Hepatocyte (in vitro differentiated cells): ENCODE measurements around the gene LDAH. TPM values are rescaled to one million over a fixed set of nuclear protein-coding genes. Genes with fewer than 3 reads are reported as not detected.

Experiments
- DNase-seq: peaks from one replicate; pipeline ENCODE4 v3.0.0-alpha.2; 2016; ENCODE audit warnings: low spot score
- H2AFZ ChIP-seq: fragments of 200-600 bp; sonication (generic); 2 replicates; pipeline ENCODE4 v1.6.0; 2016; ENCODE audit warnings: antibody characterized with exemption, mild to moderate bottlenecking
- H3K27ac ChIP-seq: fragments of 200-600 bp; sonication (generic); 2 replicates; pipeline ENCODE4 v1.5.1; 2016; ENCODE audit warnings: mild to moderate bottlenecking
- H3K27me3 ChIP-seq: fragments of 200-600 bp; sonication (generic); 2 replicates; pipeline ENCODE4 v1.6.1; 2016
- H3K36me3 ChIP-seq: fragments of 200-600 bp; sonication (generic); replicated peaks from 2 replicates; pipeline ENCODE4 v1.5.1; 2016; ENCODE audit warnings: low read depth; ENCODE audit not compliant: insufficient read depth
- H3K4me1 ChIP-seq: fragments of 200-600 bp; sonication (generic); 2 replicates; pipeline ENCODE4 v1.5.1; 2016; ENCODE audit warnings: mild to moderate bottlenecking, moderate library complexity; ENCODE audit not compliant: insufficient read depth
- H3K4me2 ChIP-seq: fragments of 200-600 bp; sonication (generic); 2 replicates; pipeline ENCODE4 v1.6.0; 2016
- H3K4me3 ChIP-seq: fragments of 200-600 bp; sonication (generic); 2 replicates; pipeline ENCODE4 v1.5.1; 2016; ENCODE audit warnings: mild to moderate bottlenecking
- H3K79me2 ChIP-seq: fragments of 200-600 bp; sonication (generic); 2 replicates; pipeline ENCODE4 v1.6.0; 2017; ENCODE audit warnings: mild to moderate bottlenecking
- H3K9me2 ChIP-seq: fragments of 200-600 bp; sonication (generic); replicated peaks from 2 replicates; pipeline ENCODE4 v1.6.0; 2017; ENCODE audit warnings: mild to moderate bottlenecking; ENCODE audit not compliant: insufficient read depth
- H3K9me3 ChIP-seq: fragments of 200-600 bp; sonication (generic); 2 replicates; pipeline ENCODE4 v1.5.1; 2016; ENCODE audit warnings: low read depth, mild to moderate bottlenecking
- H4K20me1 ChIP-seq: fragments of 200-600 bp; sonication (generic); 2 replicates; pipeline ENCODE4 v1.6.0; 2016; ENCODE audit warnings: mild to moderate bottlenecking; ENCODE audit not compliant: insufficient read depth, poor library complexity, severe bottlenecking
- CTCF ChIP-seq: fragments of 200-600 bp; sonication (generic); IDR thresholded peaks from 2 replicates; pipeline ENCODE4 v1.5.1; 2016; ENCODE audit warnings: antibody characterized with exemption, mild to moderate bottlenecking; ENCODE audit not compliant: poor library complexity
- EZH2 ChIP-seq: fragments of 200-600 bp; sonication (generic); IDR thresholded peaks from 2 replicates; pipeline ENCODE4 v1.6.1; 2016; ENCODE audit warnings: antibody characterized with exemption, mild to moderate bottlenecking, borderline replicate concordance
- EZH2phosphoT487 ChIP-seq: fragments of 200-600 bp; sonication (generic); IDR thresholded peaks from one replicate; pipeline ENCODE4 v1.6.1; 2018; ENCODE audit warnings: antibody characterized with exemption, mild to moderate bottlenecking, low read depth, moderate library complexity; ENCODE audit not compliant: unreplicated experiment, severe bottlenecking
- WGBS: methylation state at CpG from one replicate; pipeline ENCODE4 v1.1.6; 2016; ENCODE audit warnings: low lambda C conversion rate; ENCODE audit errors: missing lambda C conversion rate; 5-methylcytosine and 5-hydroxymethylcytosine counted together
- polyA plus RNA-seq: library from polyadenylated mRNA; unstranded; fragments of >200 nt; fragmentation: Nextera tagmentation; extraction: Ambion mirVana; gene quantifications from 2 replicates; pipeline ENCODE4 v1.2.1, GENCODE V29; 2016
- total RNA-seq: library from RNA; depleted of rRNA; stranded (reverse); fragments of >200 nt; gene quantifications from 2 replicates; pipeline ENCODE4 v1.2.3, GENCODE V29; 2014

Gene LDAH
- total and polyA plus RNA-seq, 2 experiments from 2014 or later, result 15.2 to 27.8 TPM

DNA sequence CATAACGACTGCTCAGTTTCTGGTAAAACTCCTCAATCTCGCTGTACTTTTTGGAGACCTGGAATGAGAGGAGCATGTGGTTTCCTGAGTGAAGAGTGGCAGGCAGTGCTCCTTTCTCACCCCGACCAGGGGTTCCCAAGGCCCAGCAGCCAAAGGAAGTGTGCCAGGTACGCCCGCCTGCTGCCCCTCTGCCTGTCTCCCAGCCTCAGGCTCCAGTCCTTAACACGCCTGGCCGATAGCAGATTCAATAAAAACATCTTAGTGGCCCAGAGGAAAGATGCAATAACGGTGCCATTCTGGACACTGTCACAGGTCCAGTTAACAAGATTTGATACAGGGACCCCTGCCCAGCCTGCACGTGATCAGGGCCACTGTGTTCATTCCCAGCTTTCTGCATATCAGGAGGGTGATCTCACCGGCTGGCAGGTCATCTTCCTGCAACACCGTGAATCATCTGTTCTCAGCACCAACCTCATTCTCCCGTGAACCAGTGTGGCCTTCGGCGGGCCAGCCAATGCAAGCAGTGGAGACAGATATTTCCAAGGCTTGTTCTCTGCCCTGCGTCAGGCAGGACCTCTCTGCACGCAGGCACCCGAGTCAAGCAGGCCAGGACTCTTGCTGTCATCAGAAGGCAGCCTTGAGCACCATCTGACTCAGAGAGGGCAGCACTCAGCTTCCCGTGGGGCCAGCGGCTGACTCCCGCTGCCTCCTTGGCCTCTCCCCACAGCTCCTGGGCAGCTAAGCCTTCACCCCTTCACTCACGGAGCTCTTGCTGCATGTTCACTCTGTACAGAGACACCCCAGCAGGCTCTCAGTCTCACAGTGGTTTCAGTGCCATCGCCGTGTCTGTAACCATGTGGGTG lies 181.5 kb downstream of the LDAH start:
- Histone ChIP-seq H3K4me2 (no peak overlapping the region), H3K9me2 (no peaks in the 10 kb centered on the region), H2AFZ (no peak overlapping the region), H3K27me3 (no peaks in the 10 kb centered on the region), H3K79me2 (no peaks in the 10 kb centered on the region), H3K36me3 (no peaks in the 10 kb centered on the region), H4K20me1 (no peaks in the 10 kb centered on the region), H3K4me1 (no peaks in the 10 kb centered on the region), H3K27ac (no peak overlapping the region), H3K9me3 (no peaks in the 10 kb centered on the region), H3K4me3 (no peak overlapping the region)
- WGBS, result 88% methylated on average over 23 of the region's 23 CpGs
- no peak for DNase-seq
- TF ChIP-seq EZH2 (no peak), CTCF (no peak), EZH2phosphoT487 (no peak)

DNA sequence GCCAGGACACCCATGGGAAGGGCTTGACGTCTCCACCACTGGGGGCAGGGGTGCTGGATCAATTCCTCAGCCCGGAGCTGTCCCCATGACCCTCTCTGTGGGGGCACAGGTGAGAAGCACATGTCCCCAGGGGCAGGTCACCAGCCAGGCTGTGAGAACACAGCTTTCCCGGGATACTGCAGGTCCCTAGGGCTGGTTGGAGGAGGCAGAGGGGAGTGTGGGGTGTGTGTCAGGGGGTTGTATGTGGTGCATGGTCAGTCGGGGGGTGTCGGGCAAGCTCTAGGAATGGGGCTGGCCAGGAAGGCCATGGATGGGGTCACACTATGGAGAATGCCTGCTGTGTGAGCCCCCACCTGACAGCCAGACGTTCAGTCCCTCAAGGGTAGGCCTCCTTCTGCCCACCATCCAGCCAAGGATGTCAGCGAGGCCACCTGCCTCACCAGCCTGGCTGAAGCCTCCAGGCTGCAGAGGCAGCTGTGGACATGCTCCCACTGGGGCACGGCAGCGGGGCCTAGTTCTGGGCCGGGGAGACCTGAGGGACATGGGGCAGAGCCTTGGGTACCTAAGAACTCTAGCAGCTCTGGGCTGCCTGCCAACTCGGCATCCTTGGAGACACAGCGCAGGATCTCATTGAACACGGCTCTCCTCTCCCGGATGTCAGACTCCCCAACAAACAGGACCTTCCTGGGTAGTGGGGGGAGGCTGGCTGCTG lies 182.3 kb downstream of the LDAH start:
- no peak for DNase-seq
- no peaks in the 10 kb centered on the region for H3K9me2 ChIP-seq
- no peaks in the 10 kb centered on the region for H3K27me3 ChIP-seq
- no peak overlapping the region for H3K4me2 ChIP-seq
- H3K79me2 ChIP-seq, result no peaks in the 10 kb centered on the region
- no peaks in the 10 kb centered on the region for H4K20me1 ChIP-seq
- no peak overlapping the region for H3K4me3 ChIP-seq
- H2AFZ ChIP-seq, result no peak overlapping the region
- H3K9me3 ChIP-seq, result no peaks in the 10 kb centered on the region
- H3K4me1 ChIP-seq, result peaks cover 1% of the 10 kb centered on the region
- WGBS, result 92% methylated on average over 14 of the region's 14 CpGs
- TF ChIP-seq EZH2 (no peak), EZH2phosphoT487 (no peak), CTCF (no peak)
- H3K27ac ChIP-seq, result no peak overlapping the region
- H3K36me3 ChIP-seq, result no peaks in the 10 kb centered on the region

DNA sequence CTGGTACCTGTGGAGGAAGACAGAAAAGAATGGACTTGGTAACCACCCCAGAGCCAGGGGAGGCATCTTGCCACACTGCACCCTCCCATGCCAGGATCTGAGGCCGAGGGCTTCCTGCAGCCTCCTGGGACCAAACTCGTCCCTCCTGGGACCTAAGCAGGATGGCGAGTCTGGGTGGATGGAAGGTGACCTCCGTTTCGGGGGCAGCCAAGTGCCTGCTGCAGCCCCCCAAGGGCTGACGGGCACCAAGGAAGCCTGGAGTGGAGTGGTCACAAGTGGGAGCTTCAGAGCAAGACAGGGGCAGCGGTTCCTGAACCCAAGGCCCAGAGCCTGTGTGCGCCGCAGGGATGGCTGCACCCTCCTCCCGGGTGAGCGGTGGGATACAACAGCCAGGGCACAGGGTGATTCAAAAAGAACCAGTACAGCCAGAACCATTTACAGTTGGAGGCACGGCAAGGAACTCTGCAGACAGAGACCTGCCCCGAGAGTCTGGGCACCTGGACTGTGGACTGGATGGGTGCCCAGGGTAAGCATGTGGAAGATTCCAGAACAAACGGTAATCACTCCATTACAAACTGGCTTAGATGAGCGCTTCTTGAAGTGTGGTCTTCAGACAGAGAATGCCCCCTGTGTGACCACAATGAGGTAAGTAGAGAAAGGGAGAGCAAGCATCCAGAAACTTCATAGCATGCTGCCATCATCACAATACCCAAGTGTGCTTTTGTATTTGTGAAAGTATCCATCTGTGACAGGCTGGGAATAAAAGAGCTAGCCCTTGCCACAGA lies 184.1 kb downstream of the LDAH start:
- TF ChIP-seq EZH2phosphoT487, result no peak
- no peak for TF ChIP-seq CTCF
- TF ChIP-seq EZH2, result no peak
- Histone ChIP-seq H3K36me3 (no peaks in the 10 kb centered on the region), H3K4me2 (no peak overlapping the region), H3K9me3 (no peaks in the 10 kb centered on the region), H2AFZ (no peak overlapping the region), H4K20me1 (no peaks in the 10 kb centered on the region), H3K9me2 (no peaks in the 10 kb centered on the region), H3K79me2 (no peaks in the 10 kb centered on the region), H3K27ac (no peak overlapping the region), H3K4me3 (no peak overlapping the region), H3K27me3 (no peaks in the 10 kb centered on the region), H3K4me1 (peaks cover 16% of the 10 kb centered on the region)
- WGBS, result 97% methylated on average over 15 of the region's 15 CpGs
- no peak for DNase-seq
